ENCODE data around the gene CHD5.

DNA sequence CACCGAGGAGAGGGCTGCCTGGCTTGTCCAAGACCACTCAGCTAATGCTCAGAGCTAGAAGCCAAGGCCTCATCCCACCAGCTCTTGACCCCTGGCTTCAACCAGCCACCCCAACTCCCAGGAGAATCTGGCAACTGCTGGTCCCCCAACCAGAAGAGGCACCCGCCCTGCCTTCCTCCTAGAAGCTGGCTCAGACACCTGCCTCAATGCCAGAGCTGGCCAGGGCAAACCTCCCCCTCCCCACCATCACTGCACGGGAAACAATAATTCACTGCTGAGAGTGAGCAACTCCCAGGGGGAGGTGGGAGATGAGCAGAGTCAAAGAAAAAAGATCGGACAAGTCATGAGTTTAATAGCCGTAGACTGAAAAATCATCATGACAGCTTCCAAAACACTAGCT lies 3.3 kb downstream of the CHD5 start:
- no peak for TF ChIP-seq REST (IDR thresholded peaks at IDR 0.05; ENCODE audit: insufficient read depth in 1 of 2, low read depth in 2 of 2, low read length in 1 of 2)
- TF ChIP-seq, protein P1, sequence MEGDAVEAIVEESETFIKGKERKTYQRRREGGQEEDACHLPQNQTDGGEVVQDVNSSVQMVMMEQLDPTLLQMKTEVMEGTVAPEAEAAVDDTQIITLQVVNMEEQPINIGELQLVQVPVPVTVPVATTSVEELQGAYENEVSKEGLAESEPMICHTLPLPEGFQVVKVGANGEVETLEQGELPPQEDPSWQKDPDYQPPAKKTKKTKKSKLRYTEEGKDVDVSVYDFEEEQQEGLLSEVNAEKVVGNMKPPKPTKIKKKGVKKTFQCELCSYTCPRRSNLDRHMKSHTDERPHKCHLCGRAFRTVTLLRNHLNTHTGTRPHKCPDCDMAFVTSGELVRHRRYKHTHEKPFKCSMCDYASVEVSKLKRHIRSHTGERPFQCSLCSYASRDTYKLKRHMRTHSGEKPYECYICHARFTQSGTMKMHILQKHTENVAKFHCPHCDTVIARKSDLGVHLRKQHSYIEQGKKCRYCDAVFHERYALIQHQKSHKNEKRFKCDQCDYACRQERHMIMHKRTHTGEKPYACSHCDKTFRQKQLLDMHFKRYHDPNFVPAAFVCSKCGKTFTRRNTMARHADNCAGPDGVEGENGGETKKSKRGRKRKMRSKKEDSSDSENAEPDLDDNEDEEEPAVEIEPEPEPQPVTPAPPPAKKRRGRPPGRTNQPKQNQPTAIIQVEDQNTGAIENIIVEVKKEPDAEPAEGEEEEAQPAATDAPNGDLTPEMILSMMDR (IDR thresholded peaks at IDR 0.05) = no peak
